Neutrophil (primary cell): Measurements from ENCODE around the gene STPG4.
A peak's percentile ranks its signal among the peaks of the same experiment; 100 is the strongest.

ENCODE experiments used
- H3K27ac ChIP-seq: fragments of 200-600 bp; sonication (generic); 2 replicates; pipeline ENCODE4 v1.5.1; 2016; ENCODE audit warnings: mild to moderate bottlenecking, moderate library complexity
- H3K27me3 ChIP-seq: fragments of 200-600 bp; sonication (generic); 2 replicates; pipeline ENCODE4 v1.6.0; 2016; ENCODE audit warnings: mild to moderate bottlenecking
- H3K36me3 ChIP-seq: fragments of 200-600 bp; sonication (generic); 2 replicates; pipeline ENCODE4 v1.5.1; 2017
- H3K4me1 ChIP-seq, 2 experiments: fragments of 200-600 bp in 1 of 2; sonication (generic) in 1 of 2; 1 replicate in 1 of 2; 2 replicates in 1 of 2; pipeline versions ENCODE4 v1.5.1 to v1.6.1; 2013 to 2016; ENCODE audit warnings: low read depth in 1 of 2, low read length in 1 of 2, mild to moderate bottlenecking in 1 of 2, moderate library complexity in 1 of 2; ENCODE audit not compliant: control insufficient read depth in 1 of 2, insufficient read depth in 1 of 2
- H3K4me3 ChIP-seq, 2 experiments: fragments of 200-600 bp in 1 of 2; sonication (generic) in 1 of 2; 1 replicate in 1 of 2; 2 replicates in 1 of 2; pipeline ENCODE4 v1.5.1; 2013 to 2016; ENCODE audit warnings: low read depth in 1 of 2, low read length in 1 of 2, mild to moderate bottlenecking in 1 of 2, moderate library complexity in 1 of 2
- H3K9me3 ChIP-seq: fragments of 200-600 bp; sonication (generic); 2 replicates; pipeline ENCODE4 v1.5.1; 2016
- CTCF ChIP-seq: fragments of 200-600 bp; sonication (generic); IDR thresholded peaks from 2 replicates; pipeline ENCODE4 v1.5.1; 2016; ENCODE audit warnings: antibody characterized with exemption

The STPG4 gene

GRCh38 chr2:47038656-47039488 lies 116.2 kb downstream of the STPG4 start:
- H3K4me1 ChIP-seq: peaks cover 24% of the 10 kb centered on the region in 2 experiments
- H3K27ac ChIP-seq: peak overlapping the region; percentile 16
- peaks cover 7% of the 10 kb centered on the region for H3K36me3 ChIP-seq

GRCh38 chr2:47037678-47038077 lies 117.4 kb downstream of the STPG4 start:
- no peak for TF ChIP-seq CTCF
- Histone ChIP-seq H3K36me3 (peaks cover 12% of the 10 kb centered on the region), H3K9me3 (no peaks in the 10 kb centered on the region), H3K4me1 (peaks cover 24 to 27% of the 10 kb centered on the region in 2 experiments), H3K27ac (no peak overlapping the region), H3K27me3 (no peaks in the 10 kb centered on the region), H3K4me3 (no peak overlapping the region)

More at GRCh38 chr2:47038656-47039488, 116.2 kb downstream of the STPG4 start:
- no peaks in the 10 kb centered on the region for H3K27me3 ChIP-seq
- H3K4me3 ChIP-seq: no peak overlapping the region
- H3K9me3 ChIP-seq: no peaks in the 10 kb centered on the region
- TF ChIP-seq CTCF: no peak
